Bronchial epithelial cell (primary cell): Measurements from ENCODE around the gene TM9SF3. TPM values are rescaled to one million over a fixed set of nuclear protein-coding genes. Genes with fewer than 3 reads are reported as not detected.

Experiments
- DNase-seq: peaks from one replicate; pipeline ENCODE4 v3.0.0-alpha.2; 2010; ENCODE audit warnings: low read depth
- FAIRE-seq: peaks from 2 replicates; lab custom pipeline; 2011; peaks lifted over from hg19 to GRCh38; lab: Jason Lieb, UNC
- H3K27me3 ChIP-seq: 2 replicates; pipeline ENCODE4 v1.5.1; 2011; ENCODE audit warnings: low read length; ENCODE audit not compliant: control insufficient read depth, insufficient read depth
- H3K36me3 ChIP-seq: 2 replicates; pipeline ENCODE4 v1.5.1; 2011; ENCODE audit warnings: low read length; ENCODE audit not compliant: control insufficient read depth, insufficient read depth
- H3K4me3 ChIP-seq: 2 replicates; pipeline ENCODE4 v1.5.1; 2011; ENCODE audit warnings: mild to moderate bottlenecking, low read depth, low read length, control low read depth
- CTCF ChIP-seq: IDR thresholded peaks from 2 replicates; pipeline ENCODE4 v1.5.1; 2011; ENCODE audit warnings: mild to moderate bottlenecking, moderate library complexity, low read length, control low read depth, inconsistent platforms; ENCODE audit not compliant: insufficient read depth, severe bottlenecking
- total RNA-seq: library from RNA; depleted of rRNA; stranded (reverse); fragments of >200 nt; gene quantifications from 2 replicates; pipeline ENCODE4 v1.2.1, GENCODE V29; 2014

The TM9SF3 gene
- total RNA-seq, 1 donor from 2014 or later, result 145 TPM

- no peak overlapping the region for H3K4me3 ChIP-seq
- DNase-seq, result peak; percentile 96
- no peak for TF ChIP-seq CTCF
- no peaks in the 10 kb centered on the region for H3K27me3 ChIP-seq
- FAIRE-seq, result peak; percentile 99
- H3K36me3 ChIP-seq, result no peaks in the 10 kb centered on the region
Observed at GRCh38 chr10:96501985-96502384, 84.8 kb downstream of the TM9SF3 start.

GRCh38 chr10:96500519-96500918, 86.3 kb downstream of the TM9SF3 start:
- no peaks in the 10 kb centered on the region for H3K36me3 ChIP-seq
- DNase-seq (peak; percentile 27), FAIRE-seq (no peak)
- H3K27me3 ChIP-seq, result no peaks in the 10 kb centered on the region
- H3K4me3 ChIP-seq, result no peak overlapping the region
- TF ChIP-seq CTCF, result no peak

- no peak for TF ChIP-seq CTCF
- DNase-seq (no peak), FAIRE-seq (no peak)
- no peak overlapping the region for H3K4me3 ChIP-seq
- no peaks in the 10 kb centered on the region for H3K36me3 ChIP-seq
- H3K27me3 ChIP-seq, result no peaks in the 10 kb centered on the region
Observed at GRCh38 chr10:96500050-96500449, 86.8 kb downstream of the TM9SF3 start.

- FAIRE-seq (no peak), DNase-seq (no peak)
- Histone ChIP-seq H3K4me3 (no peak overlapping the region), H3K36me3 (no peaks in the 10 kb centered on the region), H3K27me3 (no peaks in the 10 kb centered on the region)
- no peak for TF ChIP-seq CTCF
Observed at GRCh38 chr10:96497391-96497790, 89.4 kb downstream of the TM9SF3 start.

- no peak overlapping the region for H3K4me3 ChIP-seq
- H3K36me3 ChIP-seq, result no peaks in the 10 kb centered on the region
- no peaks in the 10 kb centered on the region for H3K27me3 ChIP-seq
- FAIRE-seq (no peak), DNase-seq (no peak)
- TF ChIP-seq CTCF, result no peak
Observed at GRCh38 chr10:96496281-96496925, 90.4 kb downstream of the TM9SF3 start.

- DNase-seq (no peak), FAIRE-seq (no peak)
- no peak for TF ChIP-seq CTCF
- Histone ChIP-seq H3K36me3 (no peaks in the 10 kb centered on the region), H3K4me3 (no peak overlapping the region), H3K27me3 (no peaks in the 10 kb centered on the region)
Observed at GRCh38 chr10:96495544-96495943, 91.3 kb downstream of the TM9SF3 start.
